Liver (tissue), 9 donors: ENCODE results near the gene PCBP4. TPM values are rescaled to one million over a fixed set of nuclear protein-coding genes. Genes with fewer than 3 reads are reported as not detected.

Experiments
- DNase-seq: peaks from one replicate; pipeline ENCODE4 v3.0.0-alpha.2; 2017; ENCODE audit warnings: low spot score
- H3K27ac ChIP-seq, 2 donors: one replicate each; pipeline ENCODE4 v1.7.0; 2013; ENCODE audit warnings: inconsistent platforms in 2 of 2, low read length in 2 of 2, control low read depth in 1 of 2, low read depth in 1 of 2, mild to moderate bottlenecking in 1 of 2
- H3K27me3 ChIP-seq, 4 donors: one replicate each; pipeline versions ENCODE4 v1.6.1 to v1.7.0; 2013; ENCODE audit warnings: low read length in 3 of 4, inconsistent platforms in 1 of 4, mild to moderate bottlenecking in 1 of 4, moderate library complexity in 1 of 4; ENCODE audit not compliant: control insufficient read depth in 4 of 4, insufficient read depth in 4 of 4
- H3K36me3 ChIP-seq, 4 donors: one replicate each; pipeline versions ENCODE4 v1.6.1 to v1.7.0; 2013; ENCODE audit warnings: low read length in 3 of 4, mild to moderate bottlenecking in 3 of 4, low read depth in 1 of 4, moderate library complexity in 1 of 4; ENCODE audit not compliant: control insufficient read depth in 4 of 4, insufficient read depth in 3 of 4
- H3K4me1 ChIP-seq, 4 donors: one replicate each; pipeline versions ENCODE4 v1.6.1 to v1.7.0; 2013; ENCODE audit warnings: low read length in 3 of 4, mild to moderate bottlenecking in 3 of 4, moderate library complexity in 1 of 4; ENCODE audit not compliant: control insufficient read depth in 4 of 4, insufficient read depth in 4 of 4
- H3K4me3 ChIP-seq, 3 donors: one replicate each; pipeline versions ENCODE4 v1.6.1 to v1.7.0; 2013; ENCODE audit warnings: low read length in 3 of 3, control low read depth in 1 of 3, low read depth in 1 of 3, mild to moderate bottlenecking in 1 of 3
- H3K9ac ChIP-seq, 2 donors: one replicate each; pipeline ENCODE4 v1.7.0; 2013; ENCODE audit warnings: low read length in 2 of 2, mild to moderate bottlenecking in 2 of 2, moderate library complexity in 2 of 2, control low read depth in 1 of 2, low read depth in 1 of 2
- H3K9me3 ChIP-seq, 4 donors: one replicate each; pipeline versions ENCODE4 v1.6.1 to v1.7.0; 2013; ENCODE audit warnings: low read length in 3 of 4; ENCODE audit not compliant: control insufficient read depth in 4 of 4
- CTCF ChIP-seq: fragments of 150-350 bp; IDR thresholded peaks from 2 replicates; pipeline ENCODE4 v1.5.1; 2017; ENCODE audit warnings: improper control_type of control experiment, low read depth, low read length; ENCODE audit not compliant: missing input control
- EGR1 ChIP-seq, 2 donors: IDR thresholded peaks; 2 replicates each; pipeline ENCODE4 v1.6.1; 2016 to 2018; ENCODE audit warnings: antibody characterized with exemption in 2 of 2, low read depth in 2 of 2
- FOXA1 ChIP-seq: IDR thresholded peaks from 2 replicates; pipeline ENCODE4 v1.6.1; 2016; ENCODE audit warnings: antibody characterized with exemption
- FOXA2 ChIP-seq: IDR thresholded peaks from 2 replicates; pipeline ENCODE4 v1.6.1; 2016; ENCODE audit warnings: antibody characterized with exemption
- GABPA ChIP-seq, 2 donors: IDR thresholded peaks in 1 of 2; conservative IDR thresholded peaks in 1 of 2; 2 replicates each; pipeline ENCODE4 v1.6.1; 2016; ENCODE audit warnings: antibody characterized with exemption in 2 of 2, mild to moderate bottlenecking in 1 of 2, moderate library complexity in 1 of 2
- HNF4A ChIP-seq, 2 donors: conservative IDR thresholded peaks; 2 replicates each; pipeline ENCODE4 v1.6.1; 2016; ENCODE audit warnings: antibody characterized with exemption in 2 of 2, mild to moderate bottlenecking in 2 of 2
- HNF4G ChIP-seq: IDR thresholded peaks from 2 replicates; pipeline ENCODE4 v1.6.1; 2016; ENCODE audit warnings: antibody characterized with exemption
- MAX ChIP-seq: IDR thresholded peaks from 2 replicates; pipeline ENCODE4 v1.6.1; 2016; ENCODE audit warnings: antibody characterized with exemption
- NR2F2 ChIP-seq: IDR thresholded peaks from 2 replicates; pipeline ENCODE4 v1.6.1; 2016; ENCODE audit warnings: antibody characterized with exemption
- RAD21 ChIP-seq, 2 donors: IDR thresholded peaks; 2 replicates each; pipeline ENCODE4 v1.6.1; 2016; ENCODE audit warnings: antibody characterized with exemption in 2 of 2, mild to moderate bottlenecking in 2 of 2
- REST ChIP-seq: IDR thresholded peaks from 2 replicates; pipeline ENCODE4 v1.6.1; 2016; ENCODE audit warnings: antibody characterized with exemption, mild to moderate bottlenecking
- RXRA ChIP-seq, 2 donors: IDR thresholded peaks; 2 replicates each; pipeline ENCODE4 v1.6.1; 2017 to 2018; ENCODE audit warnings: antibody characterized with exemption in 2 of 2, mild to moderate bottlenecking in 1 of 2
- SP1 ChIP-seq: IDR thresholded peaks from 2 replicates; pipeline ENCODE4 v1.6.1; 2018; ENCODE audit warnings: antibody characterized with exemption, mild to moderate bottlenecking
- TAF1 ChIP-seq: conservative IDR thresholded peaks from 2 replicates; pipeline ENCODE4 v1.6.1; 2016; ENCODE audit warnings: antibody characterized with exemption, mild to moderate bottlenecking
- YY1 ChIP-seq: IDR thresholded peaks from 2 replicates; pipeline ENCODE4 v1.6.1; 2016; ENCODE audit warnings: antibody characterized with exemption, mild to moderate bottlenecking
- ZBTB33 ChIP-seq: IDR thresholded peaks from 2 replicates; pipeline ENCODE4 v1.6.1; 2016; ENCODE audit warnings: antibody characterized with exemption
- WGBS: extraction: QIAGEN DNeasy Blood & Tissue Kit; methylation state at CpG from one replicate; pipeline ENCODE4 v1.1.7; 2013; 5-methylcytosine and 5-hydroxymethylcytosine counted together
- polyA plus RNA-seq, 2 donors: library from polyadenylated mRNA; stranded (reverse) in 1 of 2; unstranded in 1 of 2; fragments of 200-250 nt in 1 of 2; fragments of >200 nt in 1 of 2; fragmentation: Nextera tagmentation in 1 of 2; extraction: Ambion mirVana in 1 of 2; gene quantifications; one replicate each; pipeline versions ENCODE4 v1.2.1 to v1.2.3, GENCODE V29; 2013 to 2015
- total RNA-seq, 2 donors: library from RNA; depleted of rRNA; stranded (reverse); fragments of >200 nt; gene quantifications; one replicate each; pipeline ENCODE4 v1.2.3, GENCODE V29; 2014
- donor health status: healthy.
- donor health status: healthy.
- donor health status: healthy.
- donor health status: healthy.
- donor health status: healthy.

Gene PCBP4
- total and polyA plus RNA-seq, 4 donors, result 2.7 to 7.9 (median 4.5) TPM

GRCh38 chr3:51968883-51969678 is 1.8 kb upstream of the PCBP4 start:
- Histone ChIP-seq H3K9ac (no peak overlapping the region), H3K9me3 (no peaks in the 10 kb centered on the region), H3K27ac (no peak overlapping the region), H3K4me1 (peaks cover 8 to 50% (median 44%) of the 10 kb centered on the region in 4 donors), H3K4me3 (no peak overlapping the region), H3K36me3 (no peaks in the 10 kb centered on the region), H3K27me3 (no peaks in the 10 kb centered on the region)
- 84% methylated on average over 6 of the region's 6 CpGs for WGBS
- DNase-seq, result no peak
- TF ChIP-seq HNF4G, result no peak
- TF ChIP-seq EGR1 (IDR thresholded peaks at IDR 0.05; ENCODE audit: low read depth in 2 of 2), result no peak
- no peak for TF ChIP-seq GABPA (IDR thresholded peaks at IDR 0.05 in 1 of 2, conservative IDR thresholded peaks at IDR 0.05 in 1 of 2)
- no peak for TF ChIP-seq REST
- TF ChIP-seq ZBTB33, result no peak
- TF ChIP-seq RAD21 (IDR thresholded peaks at IDR 0.05), result no peak
- no peak for TF ChIP-seq YY1
- TF ChIP-seq HNF4A (conservative IDR thresholded peaks at IDR 0.05), result no peak
- TF ChIP-seq FOXA1, result no peak
- no peak for TF ChIP-seq SP1
- no peak for TF ChIP-seq RXRA (IDR thresholded peaks at IDR 0.05)
- TF ChIP-seq FOXA2, result no peak
- no peak for TF ChIP-seq MAX
- TF ChIP-seq NR2F2, result no peak

- 16% methylated on average over 11 of the region's 11 CpGs for WGBS
- DNase-seq, result peak; percentile 66
- no peak for TF ChIP-seq GABPA (IDR thresholded peaks at IDR 0.05 in 1 of 2, conservative IDR thresholded peaks at IDR 0.05 in 1 of 2)
- TF ChIP-seq HNF4A (conservative IDR thresholded peaks at IDR 0.05), result no peak
- TF ChIP-seq HNF4G, result no peak
- TF ChIP-seq FOXA2, result no peak
- TF ChIP-seq MAX, result no peak
- no peak for TF ChIP-seq REST
- TF ChIP-seq FOXA1, result no peak
- TF ChIP-seq TAF1, result no peak
- no peak for TF ChIP-seq EGR1 (IDR thresholded peaks at IDR 0.05; ENCODE audit: low read depth in 2 of 2)
- TF ChIP-seq CTCF, result no peak
Observed at GRCh38 chr3:51968170-51968775, 1.0 kb upstream of the PCBP4 start.

More at GRCh38 chr3:51968170-51968775, 1.0 kb upstream of the PCBP4 start:
- Histone ChIP-seq H3K4me1 (peaks cover 8 to 49% (median 43%) of the 10 kb centered on the region in 4 donors), H3K36me3 (no peaks in the 10 kb centered on the region), H3K27me3 (no peaks in the 10 kb centered on the region), H3K4me3 (peak overlapping the region in 2 of 3 donors; percentile 57 to 76), H3K9me3 (no peaks in the 10 kb centered on the region), H3K27ac (peak overlapping the region; percentile 64 to 80), H3K9ac (no peak overlapping the region)
